HFFc6 (cell line): ENCODE results near the gene C1orf167. TPM values are rescaled to one million over a fixed set of nuclear protein-coding genes. Genes with fewer than 3 reads are reported as not detected.

ENCODE experiments used
- DNase-seq: peaks from one replicate; pipeline ENCODE4 v3.0.0-alpha.2; 2018
- H3K27ac Mint-ChIP-seq: 2 replicates; pipeline ENCODE4 v1.8.0; 2020; ENCODE audit warnings: mild to moderate bottlenecking, mixed read lengths
- H3K27me3 Mint-ChIP-seq: 2 replicates; pipeline ENCODE4 v1.8.0; 2021; ENCODE audit warnings: mild to moderate bottlenecking, moderate library complexity, mixed read lengths; ENCODE audit not compliant: insufficient read depth
- H3K36me3 Mint-ChIP-seq: 2 replicates; pipeline ENCODE4 v1.8.0; 2021; ENCODE audit warnings: low read depth, mixed read lengths
- H3K4me1 Mint-ChIP-seq: 2 replicates; pipeline ENCODE4 v1.8.0; 2020; ENCODE audit warnings: low read depth, mixed read lengths
- H3K4me3 Mint-ChIP-seq: 2 replicates; pipeline ENCODE4 v1.8.0; 2020; ENCODE audit warnings: mild to moderate bottlenecking, moderate library complexity, mixed read lengths
- H3K9me3 Mint-ChIP-seq: 2 replicates; pipeline ENCODE4 v1.8.0; 2020; ENCODE audit warnings: mild to moderate bottlenecking, mixed read lengths
- total RNA-seq, 6 experiments: library from RNA; stranded (reverse); fragmentation: NEBNext Ultra II Directional; extraction: Animal tissue kit (Norgen Biotek cat#: 25700); gene quantifications; 2 replicates in 1 of 6; 3 replicates in 5 of 6; pipeline ENCODE4 v1.2.3, GENCODE V29; 2021
- TF ChIP-seq, protein P1 (sequence below): fragments of 200-600 bp; sonication (generic); IDR thresholded peaks from 2 replicates; pipeline ENCODE4 v1.5.0; 2021; ENCODE audit warnings: antibody characterized with exemption, mild to moderate bottlenecking

The C1orf167 gene
- total RNA-seq, 6 experiments from 2014 or later, result 0.23 to 0.59 (median 0.38) TPM; not detected in 2

DNA sequence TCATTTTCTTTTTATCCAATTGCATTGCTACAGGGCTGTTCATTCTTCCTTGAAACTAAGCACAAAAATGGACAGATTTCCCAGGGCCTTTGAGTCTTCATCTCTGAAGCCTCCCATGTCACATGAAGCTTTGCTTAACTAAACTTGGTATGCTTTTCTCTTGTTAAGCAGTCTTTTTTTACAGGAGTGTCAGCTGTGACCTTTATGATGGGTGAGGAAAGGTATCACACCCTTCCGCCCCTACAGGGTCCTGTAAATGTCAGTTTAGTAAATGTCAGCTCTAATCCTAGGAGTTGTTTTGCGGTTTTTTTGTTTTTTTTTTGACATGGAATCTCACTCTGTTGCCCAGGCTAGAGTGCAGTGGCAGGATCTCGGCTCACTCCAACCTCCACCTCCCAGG lies 28.7 kb upstream of the C1orf167 start:
- Mint-ChIP-seq H3K9me3 (no peaks in the 10 kb centered on the region), H3K27ac (no peak overlapping the region), H3K4me3 (no peak overlapping the region), H3K36me3 (no peaks in the 10 kb centered on the region; the same call in 1 of the 2 replicates), H3K4me1 (peaks cover 29% of the 10 kb centered on the region), H3K27me3 (no peaks in the 10 kb centered on the region; the same call in none of the 2 replicates)
- DNase-seq, result no peak
- TF ChIP-seq, protein P1, sequence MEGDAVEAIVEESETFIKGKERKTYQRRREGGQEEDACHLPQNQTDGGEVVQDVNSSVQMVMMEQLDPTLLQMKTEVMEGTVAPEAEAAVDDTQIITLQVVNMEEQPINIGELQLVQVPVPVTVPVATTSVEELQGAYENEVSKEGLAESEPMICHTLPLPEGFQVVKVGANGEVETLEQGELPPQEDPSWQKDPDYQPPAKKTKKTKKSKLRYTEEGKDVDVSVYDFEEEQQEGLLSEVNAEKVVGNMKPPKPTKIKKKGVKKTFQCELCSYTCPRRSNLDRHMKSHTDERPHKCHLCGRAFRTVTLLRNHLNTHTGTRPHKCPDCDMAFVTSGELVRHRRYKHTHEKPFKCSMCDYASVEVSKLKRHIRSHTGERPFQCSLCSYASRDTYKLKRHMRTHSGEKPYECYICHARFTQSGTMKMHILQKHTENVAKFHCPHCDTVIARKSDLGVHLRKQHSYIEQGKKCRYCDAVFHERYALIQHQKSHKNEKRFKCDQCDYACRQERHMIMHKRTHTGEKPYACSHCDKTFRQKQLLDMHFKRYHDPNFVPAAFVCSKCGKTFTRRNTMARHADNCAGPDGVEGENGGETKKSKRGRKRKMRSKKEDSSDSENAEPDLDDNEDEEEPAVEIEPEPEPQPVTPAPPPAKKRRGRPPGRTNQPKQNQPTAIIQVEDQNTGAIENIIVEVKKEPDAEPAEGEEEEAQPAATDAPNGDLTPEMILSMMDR, result no peak

DNA sequence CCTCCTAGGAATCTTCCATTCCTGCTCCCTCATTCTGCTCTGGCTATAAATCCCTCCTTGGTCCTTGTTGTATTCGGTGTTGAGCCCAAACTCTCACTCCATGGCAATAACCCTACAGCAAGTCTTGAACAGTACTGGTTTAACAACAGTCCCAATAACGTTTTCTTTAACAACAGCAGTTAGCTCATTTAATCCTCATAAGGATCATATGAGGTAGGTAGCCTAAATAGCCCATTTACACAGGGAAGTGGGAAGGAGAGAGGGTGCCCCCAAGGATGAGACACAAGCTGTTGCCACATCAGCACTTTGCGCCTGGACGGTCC lies 26.5 kb upstream of the C1orf167 start:
- Mint-ChIP-seq H3K9me3 (no peaks in the 10 kb centered on the region), H3K4me1 (peaks cover 27% of the 10 kb centered on the region), H3K27me3 (no peaks in the 10 kb centered on the region; the same call in 1 of the 2 replicates), H3K4me3 (peak overlapping the region; percentile 93), H3K36me3 (no peaks in the 10 kb centered on the region; the same call in 1 of the 2 replicates), H3K27ac (peak overlapping the region; percentile 93)
- DNase-seq, result no peak
- TF ChIP-seq, protein P1, result no peak

DNA sequence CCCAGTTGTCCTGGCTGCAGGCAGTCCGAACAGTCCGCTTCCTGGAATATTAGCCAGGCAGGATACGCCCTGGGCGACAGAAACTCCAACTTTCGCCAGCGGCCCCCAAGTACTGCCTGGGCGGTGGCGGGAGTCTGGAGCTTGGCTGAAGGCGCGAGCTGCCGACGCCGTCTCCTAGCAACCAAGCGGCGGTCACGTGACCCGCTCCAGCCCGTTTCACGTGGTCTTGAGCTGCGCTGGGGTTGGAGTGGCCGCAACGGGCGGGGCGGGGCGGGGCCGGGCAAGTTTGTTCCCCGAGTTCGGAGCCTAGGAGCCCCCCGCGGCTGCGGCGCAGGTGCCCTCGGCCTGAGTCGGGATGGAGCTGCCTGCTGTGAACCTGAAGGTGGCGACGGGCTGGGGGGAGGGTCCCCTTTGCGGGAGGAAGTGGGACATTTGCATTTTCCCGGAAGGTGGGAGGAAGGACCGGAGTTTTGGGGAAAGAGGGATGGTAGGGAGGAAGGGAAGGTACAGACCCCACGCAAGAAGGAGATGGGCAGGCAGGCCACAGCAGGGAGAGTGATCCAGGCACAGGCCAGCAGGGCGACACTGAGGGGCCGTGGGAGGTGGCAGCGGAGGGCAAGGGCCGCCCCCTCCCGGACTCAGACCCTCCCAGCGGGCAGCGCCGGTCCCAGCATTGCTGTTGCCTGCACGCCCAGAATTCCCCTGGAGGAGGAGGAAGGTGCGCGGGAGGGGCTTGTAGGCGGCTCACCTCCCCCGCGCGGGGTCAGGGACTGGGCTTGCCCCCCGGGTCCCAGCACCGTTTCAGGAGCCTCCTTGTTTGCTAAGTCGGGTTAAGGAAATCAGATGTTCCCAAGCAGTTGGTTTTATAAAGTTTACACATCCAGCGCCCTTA lies 25.9 kb upstream of the C1orf167 start, which contains the start of gene AGTRAP:
Gene AGTRAP (plus strand): TSS at position 283 of the 892 bp plus-strand sequence. CDS start 73 bp downstream, at position 356.
- H3K4me1 Mint-ChIP-seq, result peaks cover 31% of the 10 kb centered on the region
- TF ChIP-seq, protein P1, result peak; percentile 25; the same call in 1 of the 2 replicates
- DNase-seq, result peak; percentile 82
- no peaks in the 10 kb centered on the region; the same call in 1 of the 2 replicates for H3K36me3 Mint-ChIP-seq
- no peaks in the 10 kb centered on the region for H3K9me3 Mint-ChIP-seq
- no peaks in the 10 kb centered on the region; the same call in 1 of the 2 replicates for H3K27me3 Mint-ChIP-seq
- H3K27ac Mint-ChIP-seq, result peak within 1 kb of the TSS; percentile 93
- peak within 1 kb of the TSS; percentile 93 for H3K4me3 Mint-ChIP-seq

DNA sequence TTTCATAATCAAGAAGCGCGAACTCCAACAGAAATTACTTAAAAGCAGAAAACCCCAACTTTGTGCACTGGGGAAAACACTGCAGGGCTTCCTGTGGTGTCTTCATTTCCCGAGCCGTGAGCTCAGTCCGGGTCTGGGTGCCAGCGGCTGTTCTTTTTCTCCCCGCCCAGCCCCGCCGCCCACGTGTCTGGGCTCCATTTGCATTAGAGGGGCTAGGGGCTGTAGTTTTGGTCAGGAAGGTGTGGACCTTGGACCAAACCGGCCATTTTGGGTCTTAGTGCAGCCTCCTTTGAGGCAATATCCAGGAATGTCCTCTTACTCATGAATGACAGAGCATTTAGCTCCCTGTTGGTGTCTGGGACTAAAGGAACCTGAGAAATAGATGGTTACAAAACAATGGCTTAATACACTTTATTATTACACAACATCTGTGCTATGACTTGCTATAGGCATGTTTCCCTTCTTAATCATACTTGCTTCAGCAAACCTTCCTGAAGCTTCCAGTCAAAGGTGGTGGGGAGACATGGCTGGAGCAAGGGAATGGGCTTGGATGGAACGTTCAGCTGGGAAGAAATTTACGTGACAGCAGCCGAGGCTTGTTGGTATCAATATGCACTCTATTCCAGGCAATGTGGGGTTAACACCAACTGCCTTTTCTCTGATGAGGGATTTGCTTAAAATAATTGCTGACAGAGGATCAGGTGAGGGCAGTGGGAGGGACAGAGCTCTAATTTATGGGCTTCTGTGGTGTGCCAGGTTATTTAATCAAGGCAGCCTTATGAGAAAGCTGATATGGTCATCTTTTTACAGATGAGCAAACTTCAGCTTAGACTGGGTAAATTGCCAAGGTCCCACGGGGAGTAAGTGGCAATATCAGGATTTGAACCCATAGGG lies 25.0 kb upstream of the C1orf167 start:
- H3K27me3 Mint-ChIP-seq, result no peaks in the 10 kb centered on the region; the same call in 1 of the 2 replicates

DNA sequence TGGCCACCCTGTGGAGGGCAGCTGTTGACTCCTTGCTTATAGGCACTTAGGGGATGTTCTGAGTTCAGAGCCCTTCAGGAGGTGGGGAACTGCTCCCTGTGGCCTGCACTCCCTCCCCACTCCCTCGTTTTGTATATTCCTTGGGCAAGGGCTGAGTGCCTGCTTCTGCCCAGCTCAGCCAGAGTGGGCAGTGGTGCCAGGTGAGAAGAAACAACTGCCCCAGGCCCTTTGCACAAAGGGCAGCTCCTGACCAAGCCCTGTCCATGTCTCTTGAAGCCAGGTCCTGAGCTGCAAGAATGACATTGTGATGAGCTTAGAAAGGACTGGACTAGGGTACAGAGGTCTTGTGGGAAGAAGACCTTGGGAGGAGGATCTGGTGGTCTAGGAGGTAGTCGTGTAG lies 23.9 kb upstream of the C1orf167 start:
- DNase-seq, result no peak
- peaks cover 15% of the 10 kb centered on the region for H3K4me1 Mint-ChIP-seq
- H3K36me3 Mint-ChIP-seq, result no peaks in the 10 kb centered on the region; the same call in 1 of the 2 replicates
- no peaks in the 10 kb centered on the region for H3K9me3 Mint-ChIP-seq
- H3K4me3 Mint-ChIP-seq, result no peak overlapping the region
- H3K27me3 Mint-ChIP-seq, result no peaks in the 10 kb centered on the region; the same call in 1 of the 2 replicates
- no peak overlapping the region for H3K27ac Mint-ChIP-seq
- TF ChIP-seq, protein P1, result no peak

More for the DNA sequence above, 25.0 kb upstream of the C1orf167 start:
- H3K27ac Mint-ChIP-seq, result peak overlapping the region; percentile 93
- peak; percentile 81 for DNase-seq
- H3K4me3 Mint-ChIP-seq, result peak overlapping the region; percentile 93
- H3K4me1 Mint-ChIP-seq, result peaks cover 23% of the 10 kb centered on the region
- H3K9me3 Mint-ChIP-seq, result no peaks in the 10 kb centered on the region
- no peaks in the 10 kb centered on the region; the same call in 1 of the 2 replicates for H3K36me3 Mint-ChIP-seq
- TF ChIP-seq, protein P1, result no peak
